Astrocyte (in vitro differentiated cells and primary cell): Measurements from ENCODE around the gene PRKCB. TPM values are rescaled to one million over a fixed set of nuclear protein-coding genes. Genes with fewer than 3 reads are reported as not detected.

Experiments used
- DNase-seq: peaks from one replicate; pipeline ENCODE4 v3.0.0-alpha.2; 2010; ENCODE audit warnings: low read depth
- FAIRE-seq: peaks from 2 replicates; lab custom pipeline; 2011; peaks lifted over from hg19 to GRCh38; lab: Jason Lieb, UNC
- H2AFZ ChIP-seq: 2 replicates; pipeline ENCODE4 v1.6.0; 2012; ENCODE audit warnings: low read depth, low read length, inconsistent platforms
- H3K27ac ChIP-seq: 2 replicates; pipeline ENCODE4 v1.5.1; 2011; ENCODE audit warnings: low read depth, low read length, inconsistent platforms
- H3K27me3 ChIP-seq: 2 replicates; pipeline ENCODE4 v1.6.0; 2011; ENCODE audit warnings: low read length, inconsistent platforms; ENCODE audit not compliant: insufficient read depth
- H3K36me3 ChIP-seq: 2 replicates; pipeline ENCODE4 v1.5.1; 2011; ENCODE audit warnings: low read length, inconsistent platforms; ENCODE audit not compliant: insufficient read depth
- H3K4me1 ChIP-seq: 2 replicates; pipeline ENCODE4 v1.5.1; 2011; ENCODE audit warnings: low read length, inconsistent platforms; ENCODE audit not compliant: insufficient read depth
- H3K4me2 ChIP-seq: 2 replicates; pipeline ENCODE4 v1.6.0; 2012; ENCODE audit warnings: low read length, inconsistent platforms
- H3K4me3 ChIP-seq: 2 replicates; pipeline ENCODE4 v1.5.1; 2011; ENCODE audit warnings: low read depth, mild to moderate bottlenecking, low read length, inconsistent platforms; ENCODE audit not compliant: insufficient read depth
- H3K79me2 ChIP-seq: 2 replicates; pipeline ENCODE4 v1.6.0; 2012; ENCODE audit warnings: mild to moderate bottlenecking, low read length, inconsistent platforms; ENCODE audit not compliant: insufficient read depth
- H3K9ac ChIP-seq: 2 replicates; pipeline ENCODE4 v1.6.0; 2012; ENCODE audit warnings: mild to moderate bottlenecking, low read length, inconsistent platforms
- H3K9me3 ChIP-seq: 2 replicates; pipeline ENCODE4 v1.5.1; 2012; ENCODE audit warnings: low read depth, mild to moderate bottlenecking, low read length, inconsistent platforms; ENCODE audit not compliant: insufficient read depth
- H4K20me1 ChIP-seq: 2 replicates; pipeline ENCODE4 v1.6.0; 2012; ENCODE audit warnings: low read length, inconsistent platforms; ENCODE audit not compliant: insufficient read depth
- H3K27ac Mint-ChIP-seq: one replicate; pipeline ENCODE4 v1.8.0; 2021; ENCODE audit warnings: mild to moderate bottlenecking, mixed read lengths; ENCODE audit not compliant: unreplicated experiment
- H3K27me3 Mint-ChIP-seq: one replicate; pipeline ENCODE4 v1.8.0; 2021; ENCODE audit warnings: low read depth, mixed read lengths; ENCODE audit not compliant: unreplicated experiment
- H3K36me3 Mint-ChIP-seq: one replicate; pipeline ENCODE4 v1.8.0; 2021; ENCODE audit warnings: low read depth, mixed read lengths; ENCODE audit not compliant: unreplicated experiment
- H3K4me1 Mint-ChIP-seq: one replicate; pipeline ENCODE4 v1.8.0; 2021; ENCODE audit warnings: low read depth, mixed read lengths; ENCODE audit not compliant: unreplicated experiment
- H3K4me3 Mint-ChIP-seq: one replicate; pipeline ENCODE4 v1.8.0; 2021; ENCODE audit warnings: mild to moderate bottlenecking, moderate library complexity, mixed read lengths; ENCODE audit not compliant: unreplicated experiment
- H3K9me3 Mint-ChIP-seq: one replicate; pipeline ENCODE4 v1.8.0; 2021; ENCODE audit warnings: mild to moderate bottlenecking, mixed read lengths; ENCODE audit not compliant: unreplicated experiment
- CTCF ChIP-seq: IDR thresholded peaks from 2 replicates; pipeline ENCODE4 v1.5.1; 2011; ENCODE audit warnings: low read depth, mild to moderate bottlenecking, inconsistent platforms, low read length, moderate library complexity; ENCODE audit not compliant: insufficient read depth
- EZH2 ChIP-seq: IDR thresholded peaks from 2 replicates; pipeline ENCODE4 v1.6.1; 2012; ENCODE audit warnings: mild to moderate bottlenecking, low read length, inconsistent platforms; ENCODE audit not compliant: insufficient read depth
- total RNA-seq: library from RNA; stranded (reverse); gene quantifications from 2 replicates; pipeline ENCODE4 v1.2.1, GENCODE V29; 2021

PRKCB gene
- total RNA-seq, 1 donor from 2014 or later: 2.5 TPM

DNA sequence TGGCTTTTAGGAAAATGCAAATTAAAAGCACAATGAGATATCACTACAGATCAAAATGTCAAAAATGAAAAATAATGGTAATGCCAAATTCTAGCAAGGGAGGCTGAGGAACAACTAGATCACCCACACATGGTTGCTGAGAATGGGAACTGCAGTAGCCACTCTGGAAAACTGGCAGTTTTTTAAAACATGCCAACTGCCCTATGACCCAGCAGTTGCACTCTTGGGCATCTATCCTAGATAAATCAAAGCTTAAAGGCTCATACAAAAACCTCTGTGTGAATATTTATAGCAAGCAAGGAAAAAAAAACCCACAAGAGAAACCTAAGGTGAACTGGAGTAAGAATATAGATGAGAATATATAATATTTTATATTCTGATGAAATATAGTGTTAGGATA, 104.3 kb downstream of the PRKCB start:
- H3K36me3 Mint-ChIP-seq: no peaks in the 10 kb centered on the region
- no peaks in the 10 kb centered on the region for H3K9me3 Mint-ChIP-seq
- H3K4me1 Mint-ChIP-seq: peaks cover 7% of the 10 kb centered on the region
- no peak overlapping the region for H3K27ac Mint-ChIP-seq
- no peaks in the 10 kb centered on the region for H3K9me3 ChIP-seq
- no peak overlapping the region for H2AFZ ChIP-seq
- H3K9ac ChIP-seq: no peak overlapping the region
- H3K27ac ChIP-seq: no peak overlapping the region
- H3K79me2 ChIP-seq: no peaks in the 10 kb centered on the region
- peaks cover 18% of the 10 kb centered on the region for H3K27me3 Mint-ChIP-seq
- H3K27me3 ChIP-seq: no peaks in the 10 kb centered on the region
- no peaks in the 10 kb centered on the region for H4K20me1 ChIP-seq
- H3K4me3 ChIP-seq: no peak overlapping the region
- no peak for TF ChIP-seq CTCF
- H3K4me1 ChIP-seq: no peaks in the 10 kb centered on the region
- no peak for FAIRE-seq
- no peak overlapping the region for H3K4me3 Mint-ChIP-seq
- no peak overlapping the region for H3K4me2 ChIP-seq
- no peaks in the 10 kb centered on the region for H3K36me3 ChIP-seq
- DNase-seq: no peak

DNA sequence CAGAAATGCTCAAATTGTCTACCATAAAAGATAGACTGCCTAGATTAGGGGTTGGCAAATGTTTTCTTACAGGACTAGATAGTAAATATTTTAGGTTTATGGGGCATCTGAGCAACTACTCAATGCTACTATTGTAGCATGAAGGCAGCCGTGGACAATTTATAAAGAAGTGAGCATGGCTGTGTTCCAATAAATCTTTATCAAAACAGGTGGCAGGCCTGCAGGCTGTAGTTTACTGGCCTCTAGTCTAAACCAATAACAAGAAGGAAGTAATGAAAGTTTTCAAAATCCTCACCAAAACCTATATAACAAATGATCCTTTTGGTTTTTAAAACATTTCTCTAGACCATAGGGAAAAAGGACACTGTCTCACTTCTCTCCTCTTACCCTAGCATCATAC, 105.2 kb downstream of the PRKCB start:
- Mint-ChIP-seq H3K4me3 (no peak overlapping the region), H3K9me3 (no peaks in the 10 kb centered on the region), H3K4me1 (peaks cover 7% of the 10 kb centered on the region), H3K27ac (no peak overlapping the region), H3K36me3 (no peaks in the 10 kb centered on the region), H3K27me3 (peaks cover 12% of the 10 kb centered on the region)
- no peak overlapping the region for H2AFZ ChIP-seq
- H3K27ac ChIP-seq: no peak overlapping the region
- H3K36me3 ChIP-seq: no peaks in the 10 kb centered on the region
- no peak for DNase-seq
- H4K20me1 ChIP-seq: no peaks in the 10 kb centered on the region
- H3K27me3 ChIP-seq: no peaks in the 10 kb centered on the region
- FAIRE-seq: no peak
- H3K9me3 ChIP-seq: no peaks in the 10 kb centered on the region
- no peaks in the 10 kb centered on the region for H3K79me2 ChIP-seq
- H3K9ac ChIP-seq: no peak overlapping the region
- no peaks in the 10 kb centered on the region for H3K4me1 ChIP-seq
- H3K4me2 ChIP-seq: no peak overlapping the region
- H3K4me3 ChIP-seq: no peak overlapping the region
- TF ChIP-seq CTCF: no peak
- no peak for TF ChIP-seq EZH2

DNA sequence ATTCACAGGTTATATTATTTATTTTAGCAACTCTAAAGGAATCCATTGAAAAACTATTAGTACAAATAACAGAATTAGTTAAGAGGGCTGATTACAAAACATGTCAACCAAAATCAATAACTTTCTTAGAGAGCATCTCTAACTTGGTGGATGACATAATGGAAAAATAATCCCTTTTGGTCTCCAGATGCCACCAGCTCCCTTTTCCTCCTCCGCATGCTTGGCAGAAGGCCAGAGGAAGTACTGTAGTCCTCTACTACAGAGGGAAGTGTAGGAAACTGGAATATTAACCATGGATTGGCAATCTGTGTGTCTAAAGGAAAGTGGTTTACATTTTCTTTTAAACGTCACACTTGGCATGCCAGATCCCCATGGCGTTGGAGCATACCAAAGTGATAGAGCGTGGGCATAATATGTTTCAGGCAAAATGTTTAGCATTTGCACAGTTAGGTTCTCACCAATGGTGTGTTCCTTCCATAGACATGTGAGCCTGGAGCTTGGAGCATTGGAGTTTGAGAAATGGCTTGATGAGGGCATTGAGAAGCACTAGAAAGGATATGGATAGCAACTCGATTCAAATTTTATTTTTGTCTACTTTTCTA, 106.3 kb downstream of the PRKCB start:
- Mint-ChIP-seq H3K4me3 (no peak overlapping the region), H3K9me3 (no peaks in the 10 kb centered on the region), H3K4me1 (peaks cover 7% of the 10 kb centered on the region), H3K27me3 (peaks cover 11% of the 10 kb centered on the region), H3K36me3 (no peaks in the 10 kb centered on the region), H3K27ac (no peak overlapping the region)
- no peaks in the 10 kb centered on the region for H3K36me3 ChIP-seq
- DNase-seq: no peak
- no peak for FAIRE-seq
- no peaks in the 10 kb centered on the region for H4K20me1 ChIP-seq
- H3K4me3 ChIP-seq: no peak overlapping the region
- no peak overlapping the region for H3K4me2 ChIP-seq
- no peak overlapping the region for H3K27ac ChIP-seq
- no peak overlapping the region for H3K9ac ChIP-seq
- no peaks in the 10 kb centered on the region for H3K9me3 ChIP-seq
- H2AFZ ChIP-seq: no peak overlapping the region
- TF ChIP-seq EZH2 (no peak), CTCF (no peak)
- no peaks in the 10 kb centered on the region for H3K4me1 ChIP-seq
- H3K79me2 ChIP-seq: no peaks in the 10 kb centered on the region
- H3K27me3 ChIP-seq: no peaks in the 10 kb centered on the region
